ENCODE results near the gene SYT14.

DNA sequence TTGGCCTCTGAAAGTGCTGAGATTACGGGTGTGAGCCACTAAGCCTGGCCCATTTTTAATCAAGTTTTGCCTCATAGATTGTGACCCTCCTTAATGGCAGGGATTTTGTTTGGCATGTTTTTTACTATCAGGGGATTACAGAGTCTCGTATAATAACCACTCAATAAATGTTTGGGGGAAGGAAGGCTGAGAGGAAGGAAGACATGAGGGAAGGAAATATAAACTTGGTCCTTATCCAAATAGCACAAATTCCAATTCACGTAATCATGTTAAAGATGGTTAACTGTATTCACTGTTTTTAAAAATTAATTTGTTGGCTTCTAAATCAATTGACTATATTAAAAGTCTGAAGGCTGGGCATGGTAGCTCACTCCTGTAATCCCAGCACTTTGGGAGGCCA, 263.7 kb downstream of the SYT14 start:
- no peak for TF ChIP-seq GATA3 (IDR thresholded peaks at IDR 0.05; ENCODE audit: low read depth, low read length)
- TF ChIP-seq GATA2 (IDR thresholded peaks at IDR 0.05; ENCODE audit: low read depth, low read length) = no peak

All from SH-SY5Y (cell line).